GM21786 (cell line): Measurements from ENCODE around the gene KRT9.

Source experiments
- ATAC-seq: cut with Tn5 transposase; IDR thresholded peaks from one replicate; pipeline ENCODE4 v1.9.1; 2021; ENCODE audit not compliant: unreplicated experiment

Gene KRT9

DNA sequence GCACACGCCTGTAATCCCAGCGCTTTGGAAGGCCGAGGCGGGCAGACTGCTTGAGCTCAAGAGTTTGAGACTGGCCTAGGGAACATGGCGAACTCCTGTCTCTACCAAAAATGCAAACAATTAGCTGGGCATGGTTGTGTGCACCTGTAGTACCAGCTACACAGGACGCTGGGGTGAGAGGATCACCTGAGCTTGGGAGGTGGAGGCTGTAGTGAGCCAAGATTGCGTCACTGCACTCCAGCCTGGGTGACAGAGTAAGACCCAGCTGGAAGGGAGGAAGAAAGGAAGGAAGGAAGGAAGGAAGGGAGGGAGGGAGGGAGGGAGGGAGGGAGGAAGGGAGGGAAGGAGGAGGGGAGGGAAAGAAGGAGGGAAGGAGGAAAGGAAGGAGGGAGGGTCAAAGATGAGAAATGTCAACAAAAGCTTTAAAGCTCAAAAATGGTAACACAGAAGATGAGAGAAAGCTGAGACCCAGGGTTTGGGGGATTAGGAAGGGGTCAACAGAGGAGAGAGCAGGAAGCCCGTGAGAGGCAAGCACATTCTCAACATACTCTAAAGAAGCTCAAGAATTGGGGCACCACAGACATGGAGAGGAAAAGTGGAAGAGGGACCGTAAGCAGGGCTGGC lies 38.8 kb downstream of the KRT9 start:
- ATAC-seq: no peak

DNA sequence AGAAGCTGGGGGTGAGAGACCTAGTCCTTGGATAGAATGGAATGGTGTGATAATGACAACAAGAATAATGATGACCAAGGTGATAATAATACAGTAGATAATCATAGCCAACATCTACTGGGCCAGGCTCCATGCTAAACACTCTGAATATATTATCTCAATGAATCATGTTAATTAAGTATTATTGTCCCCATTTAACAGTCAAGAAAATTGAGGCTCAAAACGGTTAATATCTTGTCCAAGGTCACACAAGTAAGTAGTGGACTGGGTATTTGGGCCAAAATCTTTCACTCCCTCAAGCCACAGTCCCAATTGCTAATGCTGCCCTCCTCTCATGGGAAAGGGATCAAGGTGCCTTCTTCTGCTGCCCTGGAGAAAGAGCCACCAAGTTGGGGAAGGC lies 39.9 kb downstream of the KRT9 start:
- no peak for ATAC-seq

DNA sequence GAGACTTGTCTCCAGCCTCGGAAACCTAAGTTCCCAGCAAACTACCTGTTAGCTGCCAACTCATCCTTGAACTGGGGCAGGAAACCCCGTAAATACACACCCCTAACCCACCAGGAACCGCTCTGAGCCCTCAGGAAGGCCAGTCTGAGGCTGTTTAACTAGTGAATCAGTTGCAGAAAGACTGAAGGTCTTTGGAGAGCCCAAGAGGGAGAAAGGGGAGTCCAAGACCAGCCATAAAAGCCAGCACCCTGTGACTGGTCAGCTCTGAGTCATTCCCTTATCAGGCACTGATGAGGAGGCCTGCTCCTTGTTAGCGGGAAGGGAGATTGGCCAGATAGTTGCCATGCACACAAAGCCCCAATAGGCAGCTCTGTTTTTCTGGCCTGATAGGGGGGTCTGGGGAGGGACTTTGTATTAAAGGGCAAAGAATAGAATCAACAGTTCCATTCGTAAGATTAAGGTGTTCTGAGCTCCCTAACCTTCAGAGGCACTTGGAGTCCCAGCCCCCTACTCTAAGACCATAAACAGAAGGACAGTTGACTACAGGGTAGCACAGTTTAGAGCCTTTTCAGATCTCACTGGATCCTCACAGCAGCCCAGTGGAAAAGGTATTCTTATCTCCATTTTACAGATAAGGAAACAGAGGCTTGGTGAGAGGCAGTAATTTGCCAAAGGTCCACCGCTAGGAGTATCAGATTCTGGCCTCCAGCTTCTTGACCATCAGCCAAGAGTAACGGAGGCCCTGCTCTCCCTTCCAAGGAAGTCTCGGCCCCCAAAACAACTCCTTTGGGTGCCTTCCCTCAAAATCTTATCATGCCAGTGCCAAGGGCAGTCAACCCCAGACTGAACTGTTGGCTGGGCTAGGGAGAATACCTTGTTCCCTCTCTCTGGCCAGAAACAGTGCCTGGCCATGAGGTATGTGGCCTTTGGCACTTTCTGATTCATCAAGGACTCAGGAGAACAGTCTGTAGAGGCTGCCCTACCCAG lies 41.5 kb downstream of the KRT9 start:
- ATAC-seq: no peak

DNA sequence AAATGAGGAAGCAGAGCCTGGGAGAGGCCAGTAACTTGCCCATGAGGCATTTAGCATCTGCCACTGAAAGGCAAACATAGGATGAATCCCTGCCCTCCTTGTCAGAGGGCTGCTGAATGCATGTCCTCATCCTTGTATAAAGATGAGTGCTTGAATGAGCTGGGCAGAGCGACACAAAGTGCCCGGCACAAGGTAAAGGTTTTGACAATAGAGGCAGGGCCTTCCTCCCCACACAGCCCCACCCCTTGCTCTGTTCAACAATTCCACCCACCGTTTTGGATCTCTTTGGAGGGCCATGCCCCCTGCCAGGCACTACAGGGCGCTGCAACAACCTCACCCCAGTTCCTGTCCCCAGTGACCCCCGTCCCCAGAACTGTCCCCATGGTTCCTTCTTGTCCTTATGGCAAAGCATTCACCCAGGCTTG lies 42.4 kb downstream of the KRT9 start:
- no peak for ATAC-seq

DNA sequence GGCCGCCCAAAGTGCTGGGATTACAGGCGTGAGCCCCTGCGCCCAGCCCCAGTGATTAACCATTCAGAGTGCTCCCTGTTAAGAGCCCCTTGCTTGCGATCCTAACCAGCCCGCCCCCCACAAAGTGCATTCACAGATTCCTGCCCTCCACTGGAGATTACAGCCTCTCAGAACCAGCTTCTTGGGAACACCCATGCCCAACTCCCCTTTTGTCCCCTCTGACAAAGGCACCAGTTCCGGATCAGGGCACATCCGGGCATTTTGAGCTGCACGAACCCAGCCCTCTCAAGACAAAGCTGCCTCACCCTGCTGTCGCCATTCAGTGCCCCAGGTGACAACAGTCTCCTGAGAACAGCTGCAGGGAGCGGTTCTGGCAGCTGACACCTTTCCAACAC lies 42.9 kb downstream of the KRT9 start:
- no peak for ATAC-seq

DNA sequence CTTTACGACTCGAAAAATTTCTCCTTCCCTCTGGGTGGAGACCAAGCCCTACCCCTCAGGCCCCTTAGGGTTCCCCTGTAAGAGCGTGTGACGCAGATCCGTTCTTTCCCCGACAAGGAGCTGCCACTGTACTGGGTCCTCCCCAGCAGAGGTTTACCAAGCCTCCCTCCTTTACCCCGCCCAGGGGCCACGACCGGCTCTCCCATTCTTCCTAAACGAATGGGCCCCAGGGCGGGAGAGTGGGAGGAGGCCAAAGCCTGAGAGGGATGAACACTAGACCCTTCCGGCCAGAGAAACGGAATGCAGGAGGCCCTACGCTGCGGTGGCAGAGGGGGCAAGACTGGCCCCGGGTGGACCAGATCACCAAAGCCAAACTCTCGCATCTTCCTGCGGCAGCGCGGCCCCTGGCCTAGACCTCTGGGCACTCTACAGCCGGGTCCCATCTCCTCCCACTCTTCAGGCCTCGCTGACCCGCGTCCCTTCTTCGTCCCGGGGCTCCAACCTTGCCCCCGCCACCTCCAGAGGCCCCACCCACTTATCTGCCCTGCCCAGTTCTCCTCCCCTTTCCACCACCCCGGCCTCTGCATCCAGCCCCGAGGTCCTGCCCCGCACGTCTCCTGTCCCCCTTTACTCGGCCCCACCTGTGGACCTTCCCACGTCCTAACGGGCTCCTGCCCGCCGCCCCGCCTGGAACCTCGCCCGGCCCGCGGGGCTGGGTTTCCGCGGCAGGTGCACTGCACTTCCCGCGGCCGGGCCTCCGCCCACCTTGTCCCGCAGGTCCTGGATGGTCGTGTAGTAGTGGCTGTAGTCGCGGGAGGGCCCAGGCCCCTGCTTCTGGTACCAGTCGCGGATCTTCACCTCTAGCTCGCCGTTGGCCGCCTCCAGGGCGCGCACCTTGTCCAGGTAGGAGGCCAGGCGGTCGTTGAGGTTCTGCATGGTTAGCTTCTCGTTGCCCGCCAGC lies 44.5 kb downstream of the KRT9 start:
- no peak for ATAC-seq

DNA sequence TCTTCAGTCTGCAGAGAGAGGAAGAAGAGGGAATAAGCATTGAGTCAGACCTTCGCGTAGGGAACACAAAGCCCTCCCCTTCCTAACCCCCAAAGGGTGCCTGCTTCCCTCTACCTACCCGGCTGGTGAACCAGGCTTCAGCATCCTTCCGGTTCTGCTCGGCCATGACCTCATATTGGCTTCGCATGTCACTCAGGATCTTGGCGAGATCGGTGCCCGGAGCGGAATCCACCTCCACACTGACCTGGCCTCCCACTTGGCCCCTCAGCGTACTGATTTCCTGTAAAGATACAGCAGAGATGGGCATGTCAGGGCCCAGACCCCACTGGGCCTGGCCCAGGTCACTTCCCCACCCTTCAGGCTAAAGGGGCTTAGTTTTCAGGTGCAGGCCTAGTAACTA lies 47.6 kb downstream of the KRT9 start:
- no peak for ATAC-seq

DNA sequence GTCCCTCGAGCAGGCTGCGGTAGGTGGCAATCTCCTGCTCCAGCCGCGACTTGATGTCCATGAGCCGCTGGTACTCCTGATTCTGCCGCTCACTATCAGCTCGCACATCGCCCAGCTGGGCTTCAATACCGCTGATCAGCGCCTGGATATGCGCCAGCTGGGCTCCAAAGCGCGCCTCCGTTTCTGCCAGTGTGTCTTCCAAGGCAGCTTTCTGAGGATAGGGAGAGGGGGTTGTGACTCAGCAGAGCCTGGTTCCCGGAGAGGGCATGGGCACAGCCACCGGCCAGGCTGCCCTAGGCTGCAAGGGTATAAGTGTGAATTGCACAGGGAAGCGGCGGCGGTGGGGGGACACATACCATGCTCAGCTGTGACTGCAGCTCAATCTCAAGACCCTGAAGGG lies 48.1 kb downstream of the KRT9 start:
- ATAC-seq: no peak

DNA sequence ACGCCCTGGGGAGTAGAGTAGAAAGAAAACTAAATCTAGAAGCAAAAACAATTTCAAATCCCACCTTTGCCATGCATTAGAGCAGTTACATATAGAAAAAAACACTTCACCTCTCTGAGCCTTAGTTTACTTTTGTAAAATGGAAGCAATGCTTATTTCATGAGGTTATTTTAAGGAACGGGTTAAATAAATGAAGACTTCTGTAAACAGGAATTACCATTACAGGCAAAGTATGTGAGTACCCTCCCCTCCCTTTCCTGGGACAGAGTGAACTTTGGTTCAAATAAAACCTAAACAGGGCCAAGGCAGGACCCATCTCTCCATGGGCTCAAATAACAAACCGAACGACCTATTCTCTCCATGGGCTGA lies 48.6 kb downstream of the KRT9 start:
- ATAC-seq: no peak

DNA sequence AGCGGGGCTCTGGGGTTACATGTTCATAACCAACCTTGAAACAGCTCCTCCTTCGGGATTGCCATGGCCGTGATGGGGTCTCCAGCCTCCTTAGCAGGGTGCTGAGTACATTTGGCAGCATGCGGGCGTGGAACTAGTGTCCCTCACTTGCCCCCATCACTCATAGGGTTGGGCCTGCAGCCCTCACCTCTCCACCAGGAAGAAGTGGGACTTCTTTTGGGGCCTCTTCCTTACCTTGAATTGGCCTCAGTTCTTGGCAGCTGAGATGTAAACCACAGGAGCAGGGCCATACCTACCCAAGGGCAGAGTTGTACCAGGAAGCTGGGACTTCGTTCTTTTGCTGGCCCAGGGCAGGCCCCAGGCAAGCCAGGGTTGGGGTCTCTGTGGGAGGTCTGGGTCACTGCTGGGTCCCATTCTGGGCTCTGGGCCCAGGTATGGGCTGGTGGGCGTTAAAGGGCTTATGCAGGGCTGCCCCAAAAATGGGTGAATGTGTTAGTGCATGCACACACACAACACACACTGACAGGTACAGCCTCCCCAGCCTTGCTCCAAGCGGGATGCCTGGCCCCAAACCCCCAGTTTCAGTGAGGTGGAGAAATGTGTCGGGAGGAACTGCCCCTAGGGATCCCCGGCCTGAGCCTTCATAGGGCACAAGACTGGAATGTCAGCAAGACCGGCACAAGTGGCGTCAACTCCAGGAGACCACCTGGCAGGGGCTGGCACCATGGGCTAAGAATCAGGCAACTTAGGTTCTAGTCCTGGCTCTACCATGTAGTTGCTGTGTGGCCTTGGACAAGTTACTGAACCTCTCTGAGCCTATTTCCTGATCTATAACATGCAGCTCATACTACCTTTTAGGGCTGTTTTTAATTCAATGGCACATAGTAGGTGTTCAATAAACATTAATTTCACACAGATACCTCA lies 49.3 kb downstream of the KRT9 start:
- no peak for ATAC-seq

DNA sequence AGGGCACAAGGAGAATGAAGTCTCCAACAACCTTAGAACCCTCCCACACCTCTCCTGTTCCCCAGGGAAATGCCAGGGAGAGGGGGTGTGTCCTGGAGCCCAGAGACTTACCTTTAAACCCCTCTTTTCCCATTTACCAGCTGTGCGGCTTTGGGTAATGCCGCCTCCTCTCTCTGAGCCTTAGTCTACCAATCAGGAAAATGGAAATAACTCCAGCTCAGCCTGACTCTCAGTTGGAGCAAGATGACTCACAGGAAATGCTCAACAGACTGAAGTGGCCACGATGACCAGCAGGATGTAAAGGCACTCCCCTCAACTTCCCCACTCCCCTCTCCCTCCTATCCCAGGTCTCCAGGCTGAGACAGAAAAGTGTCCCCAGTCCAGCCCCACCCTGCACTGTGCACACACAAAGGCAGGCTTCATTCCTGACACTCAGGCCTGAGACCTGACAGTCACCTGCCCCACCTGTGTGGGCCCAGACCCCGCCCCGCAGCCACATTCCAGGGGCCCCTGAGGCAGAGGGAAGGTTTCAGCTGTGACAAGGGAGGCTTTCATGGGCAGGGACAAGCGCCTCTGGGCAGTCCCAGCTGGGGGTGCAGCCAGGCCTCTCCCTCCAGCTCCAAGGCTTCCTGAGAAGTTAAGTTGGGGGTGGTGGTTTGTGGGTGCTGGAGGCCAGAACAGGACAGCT lies 50.1 kb downstream of the KRT9 start:
- ATAC-seq: no peak

DNA sequence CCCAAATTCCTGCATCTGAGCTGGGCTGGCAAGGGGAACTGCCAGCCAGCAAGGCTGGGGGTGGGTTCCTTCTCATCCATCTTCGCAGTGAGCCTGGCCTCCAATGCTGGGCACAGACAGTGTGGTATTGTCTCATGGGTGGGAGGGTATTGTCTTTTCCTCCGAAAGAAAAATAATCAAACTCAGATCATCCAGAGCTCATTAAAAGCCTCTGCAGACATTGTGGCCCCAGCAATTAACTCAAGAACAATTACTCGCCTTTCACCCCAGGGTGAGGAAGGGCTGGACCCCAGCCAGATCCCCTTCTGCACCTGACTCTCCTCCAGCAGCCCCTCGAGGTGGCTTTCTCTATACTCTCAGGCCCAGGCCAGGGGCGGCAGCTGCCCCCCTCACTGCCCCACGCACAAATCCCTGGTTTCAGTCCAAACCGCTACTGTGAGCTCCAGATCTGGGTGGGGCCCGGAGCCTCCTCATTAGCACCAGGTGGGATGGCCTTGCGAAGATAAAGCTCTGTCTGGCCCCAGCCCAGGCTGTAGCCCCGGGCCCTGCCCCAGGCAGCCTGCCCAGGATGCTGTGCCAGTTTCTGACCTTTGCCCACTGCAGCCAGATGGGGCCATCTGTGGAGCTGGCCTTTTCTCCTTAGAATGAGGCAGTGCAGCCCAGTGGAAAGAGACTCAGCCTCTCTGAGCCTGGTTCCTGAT lies 50.9 kb downstream of the KRT9 start:
- ATAC-seq: no peak

DNA sequence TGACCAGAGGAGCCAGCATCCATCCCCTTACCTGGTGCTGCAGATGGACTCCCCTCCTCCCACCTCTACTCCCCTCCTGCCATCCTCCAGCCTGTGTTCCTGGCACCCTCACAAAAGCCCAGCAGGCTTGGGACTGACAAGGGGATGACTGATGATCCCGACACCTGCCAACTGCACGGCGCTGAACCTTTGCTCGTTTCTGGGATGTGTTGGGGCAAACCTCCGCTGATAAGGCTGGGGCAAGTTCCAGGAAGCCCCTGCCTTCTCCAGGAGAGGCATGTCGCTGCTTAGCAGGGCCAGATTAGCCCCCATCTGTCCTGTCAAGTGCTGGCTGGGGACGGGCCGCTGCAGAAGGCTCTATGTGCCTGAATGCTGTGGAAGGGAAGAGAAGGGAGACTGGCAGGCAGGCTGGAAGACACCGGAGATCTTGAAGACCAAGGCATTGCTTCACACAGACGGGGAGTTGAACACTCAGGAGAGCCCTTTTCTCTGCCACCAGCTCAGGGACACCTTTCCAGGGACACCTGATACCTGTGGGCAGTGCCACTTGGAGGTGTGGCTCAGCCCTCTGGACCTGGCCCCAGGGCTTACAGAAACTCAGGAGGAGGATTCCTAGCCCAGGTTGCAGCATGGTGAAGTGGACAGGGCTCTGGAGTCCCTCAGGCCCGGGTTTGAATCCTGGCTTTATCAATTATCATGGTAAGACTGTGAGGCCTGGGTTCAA lies 52.2 kb downstream of the KRT9 start:
- no peak for ATAC-seq

DNA sequence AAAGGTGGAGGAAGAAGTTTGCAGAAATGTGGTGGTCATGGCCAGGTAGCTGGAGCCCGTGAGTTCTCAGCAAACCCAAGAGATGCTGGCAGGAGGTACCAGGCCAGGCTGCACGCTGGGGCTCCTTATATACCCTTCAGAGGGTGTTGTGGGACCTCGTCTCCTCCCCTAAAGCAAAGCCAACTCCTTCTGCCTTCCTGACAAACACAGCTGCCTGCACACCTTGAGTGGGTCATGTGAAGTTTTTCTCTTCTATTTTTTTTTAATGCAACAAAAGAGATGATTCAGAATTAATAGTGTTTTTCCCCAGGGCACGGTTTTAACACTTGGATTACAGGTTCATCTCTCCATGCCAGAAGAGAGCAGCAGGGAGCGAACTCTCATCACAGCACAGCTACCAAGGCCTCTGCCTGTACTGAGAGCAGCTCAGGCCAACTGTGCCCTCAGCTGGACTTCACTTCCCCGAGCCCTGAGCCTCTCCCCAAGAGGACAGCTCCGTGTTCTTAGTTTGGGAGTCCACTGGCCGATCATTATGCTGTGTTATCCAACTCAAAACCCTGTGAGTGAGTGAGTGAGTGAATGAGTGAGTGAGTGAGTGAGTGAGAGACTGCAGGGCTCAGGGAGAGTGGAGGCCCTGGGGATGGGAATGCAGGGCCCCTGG lies 52.9 kb downstream of the KRT9 start, which contains the start of gene KRT15:
Gene KRT15 (minus strand): TSS at position 102 of the 661 bp plus-strand sequence. CDS start 63 bp downstream, at position 39.
- ATAC-seq: no peak

DNA sequence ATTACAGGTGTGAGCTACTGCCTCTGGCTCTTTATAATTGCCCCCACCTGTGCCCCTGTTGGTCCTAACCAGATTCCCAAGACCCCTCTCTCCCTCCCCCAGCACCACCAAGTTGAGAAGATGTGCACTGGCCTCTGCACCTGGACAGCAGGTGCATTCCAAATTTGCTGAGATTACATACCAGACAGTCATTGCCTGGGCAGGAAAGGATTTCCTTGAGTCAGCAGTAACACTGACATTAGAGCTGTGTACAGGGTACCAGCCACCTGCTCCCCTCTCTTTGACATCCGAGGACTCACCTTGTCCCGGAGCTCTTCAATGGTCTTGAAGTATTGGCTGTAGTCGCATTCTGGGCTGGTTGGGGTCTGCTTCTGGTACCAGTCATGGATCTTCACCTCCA lies 53.8 kb downstream of the KRT9 start:
- ATAC-seq: no peak

DNA sequence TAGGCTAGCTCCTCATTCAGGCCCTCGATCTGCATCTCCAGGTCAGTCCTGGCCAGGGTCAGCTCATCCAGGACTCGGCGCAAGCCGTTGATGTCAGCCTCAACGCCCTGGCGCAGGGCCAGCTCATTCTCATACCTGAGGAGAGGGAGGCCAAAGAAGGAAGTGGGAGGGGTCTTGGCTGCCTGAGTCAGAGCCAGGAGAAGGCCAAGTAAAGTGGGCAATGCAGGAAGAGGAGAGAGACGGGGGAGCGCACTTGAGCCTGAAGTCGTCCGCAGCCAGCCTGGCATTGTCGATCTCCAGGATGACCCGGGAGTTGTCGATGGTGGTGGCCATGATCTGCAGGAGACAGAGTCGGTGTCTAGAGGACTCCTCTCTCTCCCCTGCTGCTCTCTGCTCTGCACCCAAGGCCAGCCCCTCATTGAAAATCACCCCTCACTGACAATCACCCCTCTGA lies 55.0 kb downstream of the KRT9 start:
- no peak for ATAC-seq

DNA sequence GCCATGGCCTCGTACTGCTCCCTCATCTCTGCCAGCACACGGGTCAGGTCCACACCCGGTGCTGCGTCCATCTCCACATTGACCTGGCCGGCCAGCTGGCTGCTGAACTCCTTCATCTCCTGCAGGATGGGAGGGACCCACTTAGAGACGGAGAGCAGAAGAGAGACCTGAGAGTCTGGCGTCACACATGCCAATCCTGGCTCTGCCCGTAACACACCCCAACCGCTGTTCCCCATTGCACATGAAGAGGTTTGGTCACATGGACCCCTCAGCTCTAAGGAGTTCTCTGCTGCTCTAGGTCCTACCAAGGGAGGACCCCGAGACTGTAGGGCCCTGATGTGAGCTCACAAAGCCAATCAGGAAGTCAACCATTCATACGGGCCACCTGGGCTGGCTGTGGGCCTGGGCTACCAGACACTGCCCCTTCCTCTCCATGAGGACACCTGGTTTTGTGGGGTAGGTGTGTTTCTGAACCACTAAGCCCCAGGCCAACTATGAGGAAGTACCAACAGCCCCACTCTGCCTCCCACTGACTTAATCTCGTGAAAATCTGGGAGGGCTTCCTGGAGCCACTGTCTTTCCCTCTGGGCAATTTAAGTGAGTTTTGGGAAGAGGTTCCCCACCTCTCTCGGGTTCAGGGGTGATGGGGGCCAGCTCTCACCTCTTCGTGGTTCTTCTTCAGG lies 55.6 kb downstream of the KRT9 start:
- ATAC-seq: no peak
